Kidney (tissue), 14 donors: Measurements from ENCODE around the gene CNKSR1. TPM values are rescaled to one million over a fixed set of nuclear protein-coding genes. Genes with fewer than 3 reads are reported as not detected.

ENCODE experiments used
- DNase-seq, 5 donors: peaks; one replicate each; pipeline ENCODE4 v3.0.0-alpha.2; 2013 to 2020
- FAIRE-seq: peaks from 2 replicates; lab custom pipeline; 2012; peaks lifted over from hg19 to GRCh38; lab: Jason Lieb, UNC
- H3K27ac ChIP-seq, 2 donors: one replicate each; pipeline ENCODE4 v1.7.0; 2013; ENCODE audit warnings: low read depth in 2 of 2, low read length in 2 of 2, inconsistent platforms in 1 of 2
- H3K27me3 ChIP-seq: one replicate; pipeline ENCODE4 v1.7.1; 2013; ENCODE audit warnings: low read length, inconsistent platforms; ENCODE audit not compliant: control insufficient read depth, insufficient read depth
- H3K36me3 ChIP-seq, 3 donors: one replicate each; pipeline versions ENCODE4 v1.7.0 to v1.7.1; 2013; ENCODE audit warnings: low read length in 3 of 3, control low read depth in 1 of 3, inconsistent platforms in 1 of 3; ENCODE audit not compliant: insufficient read depth in 3 of 3, control insufficient read depth in 2 of 3
- H3K4me1 ChIP-seq, 3 donors: one replicate each; pipeline versions ENCODE4 v1.7.0 to v1.7.1; 2013; ENCODE audit warnings: low read length in 3 of 3, inconsistent platforms in 1 of 3, low read depth in 1 of 3; ENCODE audit not compliant: control insufficient read depth in 2 of 3, insufficient read depth in 2 of 3
- H3K4me3 ChIP-seq, 3 donors: one replicate each; pipeline versions ENCODE4 v1.7.0 to v1.8.1; 2013; ENCODE audit warnings: low read length in 3 of 3, control low read depth in 1 of 3, inconsistent platforms in 1 of 3
- H3K9ac ChIP-seq, 3 donors: one replicate each; pipeline versions ENCODE4 v1.7.0 to v1.7.1; 2013; ENCODE audit warnings: low read length in 3 of 3, control low read depth in 1 of 3, inconsistent platforms in 1 of 3
- H3K9me3 ChIP-seq, 3 donors: one replicate each; pipeline versions ENCODE4 v1.7.0 to v1.7.1; 2013; ENCODE audit warnings: low read length in 3 of 3, control low read depth in 1 of 3, inconsistent platforms in 1 of 3; ENCODE audit not compliant: control insufficient read depth in 2 of 3, insufficient read depth in 1 of 3
- intact Hi-C: fragments of 100-400 bp; cut with DNase I; formaldehyde crosslinking; loops from one replicate; pipeline ENCODE4 v1.11.1; 2022
- polyA plus RNA-seq: library from polyadenylated mRNA; stranded (reverse); fragments of 350-450 nt; fragmentation: Illumina TruSeq; extraction: RNeasy Lipid Tissue Mini Kit (QIAGEN cat#74804); gene quantifications from one replicate; pipeline ENCODE4 v1.2.3, GENCODE V29; 2014; ENCODE audit warnings: low read depth, low replicate concordance; ENCODE audit not compliant: insufficient read depth
- total RNA-seq: library from RNA; stranded (reverse); fragmentation: NEBNext Ultra II Directional; extraction: Animal tissue kit (Norgen Biotek cat#: 25700); gene quantifications from one replicate; pipeline ENCODE4 v1.2.1, GENCODE V29; 2021
- TF ChIP-seq, protein P1 (sequence below): IDR thresholded peaks from 3 replicates; pipeline ENCODE4 v1.5.1; 2012; ENCODE audit warnings: mild to moderate bottlenecking, moderate library complexity, borderline replicate concordance; ENCODE audit not compliant: insufficient read depth; ENCODE audit errors: extremely low read depth
- donor health status: control.
- donor health status: control.
- donor health status: control.
- donor health status: control.
- donor health status: control.
- donor health status: DM: yes; HTN: yes; CAD: no.
- donor health status: Normal renal cell carcinoma (clear cell type).

CNKSR1 gene
- total and polyA plus RNA-seq, 2 donors from 2014 or later: 8.8 to 19.7 TPM

DNA sequence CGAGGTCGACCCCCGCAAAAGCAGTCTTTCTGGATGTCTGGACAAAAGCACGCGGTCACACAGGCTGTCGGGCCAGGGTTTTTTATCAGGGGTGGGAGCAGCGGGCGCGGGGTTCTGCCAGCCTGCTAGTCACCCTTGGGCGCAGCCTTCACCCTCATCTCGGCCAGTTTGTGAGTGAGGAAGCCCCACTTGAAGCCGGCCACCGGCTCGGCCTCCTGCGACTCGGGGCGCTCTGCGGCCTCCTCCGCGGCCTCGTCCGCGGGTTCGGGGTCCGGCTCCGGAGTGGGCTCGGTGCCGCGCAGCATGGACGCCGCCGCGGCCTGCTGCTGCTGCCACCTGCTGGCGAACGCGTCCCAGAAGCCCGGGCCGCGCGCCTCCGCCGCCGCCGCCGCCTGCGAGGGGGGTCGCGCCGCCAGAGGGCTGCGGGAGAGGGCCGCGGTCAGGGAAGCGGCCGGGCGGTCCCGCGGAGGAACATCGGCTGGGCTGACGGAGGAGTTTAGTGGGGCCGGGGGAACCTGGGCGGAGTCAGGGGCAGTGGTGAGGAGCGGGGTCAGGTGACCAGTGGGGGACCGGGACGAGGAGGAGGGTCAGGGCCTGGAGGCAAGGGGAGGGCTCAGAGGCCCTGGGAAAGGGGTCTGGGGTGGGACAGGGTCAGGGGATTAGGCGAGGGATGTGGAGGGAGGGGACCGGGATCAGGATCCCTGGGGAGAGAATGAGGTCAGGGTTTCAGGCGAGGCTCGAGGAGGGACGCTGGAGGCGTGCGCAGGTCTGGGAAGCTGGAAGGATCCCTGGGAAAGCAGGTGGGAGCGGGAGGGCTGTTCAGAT lies 13.0 kb upstream of the CNKSR1 start:
- TF ChIP-seq, protein P1, sequence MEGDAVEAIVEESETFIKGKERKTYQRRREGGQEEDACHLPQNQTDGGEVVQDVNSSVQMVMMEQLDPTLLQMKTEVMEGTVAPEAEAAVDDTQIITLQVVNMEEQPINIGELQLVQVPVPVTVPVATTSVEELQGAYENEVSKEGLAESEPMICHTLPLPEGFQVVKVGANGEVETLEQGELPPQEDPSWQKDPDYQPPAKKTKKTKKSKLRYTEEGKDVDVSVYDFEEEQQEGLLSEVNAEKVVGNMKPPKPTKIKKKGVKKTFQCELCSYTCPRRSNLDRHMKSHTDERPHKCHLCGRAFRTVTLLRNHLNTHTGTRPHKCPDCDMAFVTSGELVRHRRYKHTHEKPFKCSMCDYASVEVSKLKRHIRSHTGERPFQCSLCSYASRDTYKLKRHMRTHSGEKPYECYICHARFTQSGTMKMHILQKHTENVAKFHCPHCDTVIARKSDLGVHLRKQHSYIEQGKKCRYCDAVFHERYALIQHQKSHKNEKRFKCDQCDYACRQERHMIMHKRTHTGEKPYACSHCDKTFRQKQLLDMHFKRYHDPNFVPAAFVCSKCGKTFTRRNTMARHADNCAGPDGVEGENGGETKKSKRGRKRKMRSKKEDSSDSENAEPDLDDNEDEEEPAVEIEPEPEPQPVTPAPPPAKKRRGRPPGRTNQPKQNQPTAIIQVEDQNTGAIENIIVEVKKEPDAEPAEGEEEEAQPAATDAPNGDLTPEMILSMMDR: peak; percentile 61
- peaks cover 0 to 13% (median 0%) of the 10 kb centered on the region in 3 donors for H3K4me1 ChIP-seq
- intact Hi-C loops: no loop called here
- DNase-seq: peak in 4 of 5 donors; percentile 70 to 86 (median 78)
- no peaks in the 10 kb centered on the region for H3K36me3 ChIP-seq
- H3K27ac ChIP-seq: no peak overlapping the region
- H3K9ac ChIP-seq: peak overlapping the region in 1 of 3 donors; percentile 56
- FAIRE-seq: no peak
- no peaks in the 10 kb centered on the region for H3K27me3 ChIP-seq
- H3K9me3 ChIP-seq: no peaks in the 10 kb centered on the region
- peak overlapping the region in 2 of 3 donors; percentile 16 to 37 for H3K4me3 ChIP-seq

GRCh38 chr1:26164861-26165842 lies 12.1 kb upstream of the CNKSR1 start:
- H3K9ac ChIP-seq: no peak overlapping the region
- FAIRE-seq (no peak), DNase-seq (peak in 3 of 5 donors; percentile 47 to 62 (median 60))
- H3K27ac ChIP-seq: no peak overlapping the region
- peaks cover 0 to 13% (median 0%) of the 10 kb centered on the region in 3 donors for H3K4me1 ChIP-seq
- H3K27me3 ChIP-seq: no peaks in the 10 kb centered on the region
- TF ChIP-seq, protein P1: no peak
- no peaks in the 10 kb centered on the region for H3K36me3 ChIP-seq
- H3K9me3 ChIP-seq: no peaks in the 10 kb centered on the region
- no peak overlapping the region for H3K4me3 ChIP-seq
- intact Hi-C loops: no loop called here

DNA sequence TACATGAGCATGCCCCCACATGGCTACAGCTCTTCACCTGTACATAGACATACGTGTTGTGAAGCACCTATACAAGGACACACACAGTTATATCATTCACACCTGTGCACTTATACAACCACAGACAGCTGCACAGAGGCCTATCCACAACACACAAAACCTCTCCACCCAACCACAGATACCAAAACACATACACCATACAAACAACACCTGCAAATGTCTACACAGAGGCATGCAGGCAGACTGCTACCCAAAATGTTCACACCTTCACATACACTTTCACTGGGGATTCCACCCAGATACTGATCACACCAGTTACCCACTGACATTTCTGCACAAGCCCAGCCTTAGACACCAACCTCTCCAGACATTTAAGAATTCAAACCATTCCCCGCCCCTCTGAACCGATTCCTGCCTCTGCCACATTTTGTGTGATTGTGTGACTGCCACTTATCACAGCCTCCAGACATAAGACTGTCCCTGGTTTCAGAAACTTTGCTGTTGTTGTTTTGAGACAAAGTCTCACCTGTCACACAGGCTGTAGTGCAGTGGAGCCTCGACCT lies 10.5 kb upstream of the CNKSR1 start:
- Histone ChIP-seq H3K9ac (no peak overlapping the region), H3K4me1 (peaks cover 0 to 12% (median 5%) of the 10 kb centered on the region in 3 donors), H3K9me3 (no peaks in the 10 kb centered on the region), H3K36me3 (peaks cover 0 to 3% (median 0%) of the 10 kb centered on the region in 3 donors), H3K27me3 (no peaks in the 10 kb centered on the region), H3K27ac (no peak overlapping the region), H3K4me3 (no peak overlapping the region)
- TF ChIP-seq, protein P1: no peak
- FAIRE-seq: no peak
- intact Hi-C loops: no loop called here
- no peak for DNase-seq
